ENCODE results near the gene GMCL1.
"Not testable (repeated sequence)": the region's sequence is repeated elsewhere in the genome, so short reads cannot be mapped to it uniquely, and the experiment has no call there.

Gene GMCL1

DNA sequence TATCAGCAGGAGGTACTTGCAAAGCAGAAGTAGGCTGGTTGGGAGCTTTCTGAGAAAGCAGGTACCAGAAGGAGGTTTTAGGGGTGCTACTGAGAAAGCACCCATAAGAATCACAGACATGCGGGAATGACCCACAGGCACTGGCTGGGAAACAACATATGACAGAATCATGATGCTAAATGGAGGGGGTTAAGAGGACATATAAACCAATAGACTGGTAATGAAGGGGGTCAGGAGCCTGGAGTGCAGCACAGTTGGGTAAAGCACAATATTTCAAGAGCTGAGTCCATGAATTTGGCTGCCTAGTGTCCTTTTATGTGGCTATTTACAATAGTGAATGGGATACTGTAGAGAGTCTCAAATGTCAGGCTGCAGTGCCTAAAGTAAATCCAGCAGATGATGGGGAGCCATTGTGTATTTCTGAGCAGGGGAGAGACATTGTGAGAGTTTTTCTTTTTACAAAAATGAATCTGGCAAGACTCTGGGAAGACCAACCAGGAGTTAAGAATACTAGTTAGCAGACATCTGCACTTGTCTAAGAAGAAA lies 27.6 kb upstream of the GMCL1 start:
- no peaks in the 10 kb centered on the region; the same call in 1 of the 2 replicates for H3K36me3 ChIP-seq (ENCODE audit: insufficient read depth, low read length)
- no peak overlapping the region for H3K27ac ChIP-seq (ENCODE audit: low read depth, low read length, poor library complexity, severe bottlenecking)
- TF ChIP-seq EZH2 (IDR thresholded peaks at IDR 0.05; ENCODE audit: borderline replicate concordance, low read length), result no peak
- TF ChIP-seq, protein P1, sequence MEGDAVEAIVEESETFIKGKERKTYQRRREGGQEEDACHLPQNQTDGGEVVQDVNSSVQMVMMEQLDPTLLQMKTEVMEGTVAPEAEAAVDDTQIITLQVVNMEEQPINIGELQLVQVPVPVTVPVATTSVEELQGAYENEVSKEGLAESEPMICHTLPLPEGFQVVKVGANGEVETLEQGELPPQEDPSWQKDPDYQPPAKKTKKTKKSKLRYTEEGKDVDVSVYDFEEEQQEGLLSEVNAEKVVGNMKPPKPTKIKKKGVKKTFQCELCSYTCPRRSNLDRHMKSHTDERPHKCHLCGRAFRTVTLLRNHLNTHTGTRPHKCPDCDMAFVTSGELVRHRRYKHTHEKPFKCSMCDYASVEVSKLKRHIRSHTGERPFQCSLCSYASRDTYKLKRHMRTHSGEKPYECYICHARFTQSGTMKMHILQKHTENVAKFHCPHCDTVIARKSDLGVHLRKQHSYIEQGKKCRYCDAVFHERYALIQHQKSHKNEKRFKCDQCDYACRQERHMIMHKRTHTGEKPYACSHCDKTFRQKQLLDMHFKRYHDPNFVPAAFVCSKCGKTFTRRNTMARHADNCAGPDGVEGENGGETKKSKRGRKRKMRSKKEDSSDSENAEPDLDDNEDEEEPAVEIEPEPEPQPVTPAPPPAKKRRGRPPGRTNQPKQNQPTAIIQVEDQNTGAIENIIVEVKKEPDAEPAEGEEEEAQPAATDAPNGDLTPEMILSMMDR (IDR thresholded peaks at IDR 0.05; ENCODE audit: low read length), result no peak
- no peak overlapping the region for H2AFZ ChIP-seq (ENCODE audit: low read length)
- H3K9me2 ChIP-seq (ENCODE audit: low read depth, low read length), result no peaks in the 10 kb centered on the region
- no peak overlapping the region for H3K9ac ChIP-seq (ENCODE audit: low read length)
- H3K27me3 ChIP-seq (ENCODE audit: insufficient read depth, low read length), result peaks cover 4% of the 10 kb centered on the region
- H3K9me3 ChIP-seq (ENCODE audit: low read length), result no peaks in the 10 kb centered on the region
- no peaks in the 10 kb centered on the region for H3K79me2 ChIP-seq (ENCODE audit: insufficient read depth, low read length)
- peaks cover 6% of the 10 kb centered on the region for H3K4me1 ChIP-seq (ENCODE audit: insufficient read depth, low read length, severe bottlenecking)
- no peak overlapping the region for H3K4me3 ChIP-seq (ENCODE audit: low read depth, low read length, poor library complexity, severe bottlenecking)
- no peak overlapping the region for H3K4me2 ChIP-seq (ENCODE audit: low read length)
- no peaks in the 10 kb centered on the region for H3F3A ChIP-seq (ENCODE audit: insufficient read depth, low read length)
- H4K20me1 ChIP-seq (ENCODE audit: insufficient read depth, low read length), result no peaks in the 10 kb centered on the region

DNA sequence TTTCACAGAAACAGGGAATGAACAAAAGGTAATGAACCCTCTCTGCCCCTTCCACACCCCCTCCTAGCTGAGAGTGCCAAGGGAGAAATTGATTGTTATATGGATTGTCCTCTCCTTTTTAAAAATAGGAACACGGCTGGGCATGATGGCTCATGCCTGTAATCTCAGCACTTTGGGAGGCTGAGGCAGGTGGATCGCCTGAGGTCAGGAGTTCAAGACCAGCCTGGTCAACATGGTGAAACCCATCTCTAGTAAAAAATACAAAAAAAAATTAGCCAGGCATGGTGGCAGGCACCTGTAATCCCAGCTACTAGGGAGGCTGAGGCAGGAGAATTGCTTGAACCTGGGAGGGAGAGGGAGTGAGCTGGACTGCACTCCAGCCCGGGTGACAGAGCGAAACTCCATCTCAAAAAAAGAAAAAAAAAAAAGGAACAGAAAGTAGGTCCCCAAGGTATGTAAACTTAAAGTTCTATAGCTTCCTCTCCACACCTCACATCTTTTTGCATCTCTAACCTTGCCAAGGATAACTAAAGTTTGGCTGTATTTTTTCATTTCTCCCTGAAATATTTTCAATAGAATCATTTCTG lies 26.6 kb upstream of the GMCL1 start:
- not testable (repeated sequence) for H4K20me1 ChIP-seq (ENCODE audit: insufficient read depth, low read length); H3K4me1 ChIP-seq (ENCODE audit: insufficient read depth, low read length, severe bottlenecking); H3K79me2 ChIP-seq (ENCODE audit: insufficient read depth, low read length); H3K27ac ChIP-seq (ENCODE audit: low read depth, low read length, poor library complexity, severe bottlenecking); H3K9me3 ChIP-seq (ENCODE audit: low read length); H3K9ac ChIP-seq (ENCODE audit: low read length); H3K9me2 ChIP-seq (ENCODE audit: low read depth, low read length); H3F3A ChIP-seq (ENCODE audit: insufficient read depth, low read length); H3K4me3 ChIP-seq (ENCODE audit: low read depth, low read length, poor library complexity, severe bottlenecking); H3K4me2 ChIP-seq (ENCODE audit: low read length); H3K27me3 ChIP-seq (ENCODE audit: insufficient read depth, low read length); H3K36me3 ChIP-seq (ENCODE audit: insufficient read depth, low read length); H2AFZ ChIP-seq (ENCODE audit: low read length)

DNA sequence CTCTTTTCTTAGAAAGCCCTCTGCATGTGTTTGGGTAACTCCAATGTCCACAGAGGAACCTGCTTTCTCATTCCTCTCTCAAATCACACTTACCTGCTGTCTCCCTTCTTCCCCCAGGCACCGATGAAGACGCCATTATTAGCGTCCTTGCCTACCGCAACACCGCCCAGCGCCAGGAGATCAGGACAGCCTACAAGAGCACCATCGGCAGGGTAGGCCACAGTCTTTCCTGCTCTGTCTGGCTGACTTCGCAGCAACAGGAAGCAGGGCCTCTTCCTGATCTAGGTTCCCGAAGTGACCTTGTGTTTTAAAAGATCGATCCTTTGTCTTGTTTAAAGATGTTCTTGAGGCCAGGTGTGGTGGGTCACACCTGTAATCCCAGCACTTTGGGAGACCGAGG lies 25.0 kb upstream of the GMCL1 start:
- Histone ChIP-seq H3K4me3 (ENCODE audit: low read depth, low read length, poor library complexity, severe bottlenecking) (no peak overlapping the region), H3K27ac (ENCODE audit: low read depth, low read length, poor library complexity, severe bottlenecking) (no peak overlapping the region), H3K9ac (ENCODE audit: low read length) (no peak overlapping the region), H3K79me2 (ENCODE audit: insufficient read depth, low read length) (no peaks in the 10 kb centered on the region), H3K4me2 (ENCODE audit: low read length) (no peak overlapping the region), H3K27me3 (ENCODE audit: insufficient read depth, low read length) (peaks cover 4% of the 10 kb centered on the region; the same call in 1 of the 2 replicates), H3K36me3 (ENCODE audit: insufficient read depth, low read length) (no peaks in the 10 kb centered on the region; the same call in 1 of the 2 replicates), H3F3A (ENCODE audit: insufficient read depth, low read length) (no peaks in the 10 kb centered on the region), H3K9me3 (ENCODE audit: low read length) (no peaks in the 10 kb centered on the region), H3K4me1 (ENCODE audit: insufficient read depth, low read length, severe bottlenecking) (peaks cover 6% of the 10 kb centered on the region), H3K9me2 (ENCODE audit: low read depth, low read length) (no peaks in the 10 kb centered on the region), H4K20me1 (ENCODE audit: insufficient read depth, low read length) (no peaks in the 10 kb centered on the region), H2AFZ (ENCODE audit: low read length) (no peak overlapping the region)
- TF ChIP-seq EZH2 (IDR thresholded peaks at IDR 0.05; ENCODE audit: borderline replicate concordance, low read length), result no peak
- TF ChIP-seq, protein P1 (IDR thresholded peaks at IDR 0.05; ENCODE audit: low read length), result no peak

DNA sequence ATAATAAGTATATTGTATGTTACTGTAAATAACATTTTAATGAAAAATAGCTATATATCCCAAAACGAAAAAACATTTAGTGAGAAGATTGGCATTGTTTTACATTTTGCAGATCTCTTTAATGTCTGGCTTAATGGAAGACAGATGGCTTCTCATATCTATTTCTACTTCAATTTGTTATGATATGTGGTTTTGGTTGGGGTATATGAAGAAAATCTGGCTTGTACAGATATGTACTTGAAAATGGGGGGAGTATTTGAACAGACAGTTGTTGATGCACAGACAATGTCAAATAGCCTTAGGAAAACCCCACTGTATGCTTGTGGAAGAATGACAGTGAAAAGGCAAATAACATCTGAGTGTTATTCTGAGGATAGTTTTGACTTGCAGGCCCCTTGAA lies 23.6 kb upstream of the GMCL1 start:
- Histone ChIP-seq H3K4me3 (ENCODE audit: low read depth, low read length, poor library complexity, severe bottlenecking) (no peak overlapping the region), H4K20me1 (ENCODE audit: insufficient read depth, low read length) (no peaks in the 10 kb centered on the region), H3K27me3 (ENCODE audit: insufficient read depth, low read length) (peaks cover 3% of the 10 kb centered on the region; the same call in 1 of the 2 replicates), H3K4me1 (ENCODE audit: insufficient read depth, low read length, severe bottlenecking) (peaks cover 6% of the 10 kb centered on the region), H3K4me2 (ENCODE audit: low read length) (no peak overlapping the region), H2AFZ (ENCODE audit: low read length) (no peak overlapping the region), H3K9me3 (ENCODE audit: low read length) (no peaks in the 10 kb centered on the region), H3K27ac (ENCODE audit: low read depth, low read length, poor library complexity, severe bottlenecking) (no peak overlapping the region), H3K9ac (ENCODE audit: low read length) (no peak overlapping the region), H3K79me2 (ENCODE audit: insufficient read depth, low read length) (no peaks in the 10 kb centered on the region), H3F3A (ENCODE audit: insufficient read depth, low read length) (no peaks in the 10 kb centered on the region), H3K9me2 (ENCODE audit: low read depth, low read length) (no peaks in the 10 kb centered on the region), H3K36me3 (ENCODE audit: insufficient read depth, low read length) (no peaks in the 10 kb centered on the region; the same call in 1 of the 2 replicates)
- TF ChIP-seq EZH2 (IDR thresholded peaks at IDR 0.05; ENCODE audit: borderline replicate concordance, low read length), result no peak
- TF ChIP-seq, protein P1 (IDR thresholded peaks at IDR 0.05; ENCODE audit: low read length), result no peak
